ENCODE data around the gene PRSS12.

- no peak for TF ChIP-seq SUZ12 (IDR thresholded peaks at IDR 0.05; ENCODE audit: extremely low read depth, insufficient read depth, insufficient read length)
- TF ChIP-seq YY1 (IDR thresholded peaks at IDR 0.05; ENCODE audit: insufficient read depth, insufficient read length) = no peak
- TF ChIP-seq ZNF274 (IDR thresholded peaks at IDR 0.05; ENCODE audit: low read depth, low read length) = no peak
These were observed 25.1 kb downstream of the PRSS12 start for GRCh38 chr4:118327554-118328241.
